Gastroesophageal sphincter (tissue), 3 donors: ENCODE data around the gene ME2.

Experiments
- CTCF ChIP-seq, 4 experiments: fragments of 200-600 bp in 2 of 4; fragments of 450-650 bp in 2 of 4; sonication (generic) in 1 of 4; IDR thresholded peaks; one replicate each; pipeline ENCODE4 v1.5.1; 2017 to 2019; ENCODE audit warnings: antibody characterized with exemption in 4 of 4, mild to moderate bottlenecking in 2 of 4, moderate library complexity in 2 of 4
- EP300 ChIP-seq: sonication (generic); formaldehyde crosslinking; IDR thresholded peaks from one replicate; pipeline ENCODE4 v1.6.1; 2017; ENCODE audit warnings: antibody characterized with exemption, mild to moderate bottlenecking
- POLR2A ChIP-seq, 2 donors: fragments of 450-650 bp; IDR thresholded peaks; one replicate each; pipeline ENCODE4 v1.6.1; 2017; ENCODE audit warnings: antibody characterized with exemption in 2 of 2, mild to moderate bottlenecking in 2 of 2, moderate library complexity in 1 of 2

- TF ChIP-seq POLR2A (IDR thresholded peaks at IDR 0.05) (no peak), EP300 (no peak), CTCF (IDR thresholded peaks at IDR 0.05) (no peak)
These were observed 7.1 kb upstream of the ME2 start for GRCh38 chr18:50871846-50872245.
